NCI-H774 (cell line): ENCODE results near the gene ACSF2.

Experiments
- DNase-seq: peaks from one replicate; lab custom pipeline; 2025; lab: John Stamatoyannopoulos, UW

Gene ACSF2

GRCh38 chr17:50478391-50479381 is 52.7 kb downstream of the ACSF2 start, which contains the start of gene RSAD1:
Gene RSAD1 (plus strand): TSS chr17:50478860. CDS start chr17:50478885, 25 bp downstream.
- peak; percentile 92 for DNase-seq

- peak; percentile 74 for DNase-seq
Observed at GRCh38 chr17:50479522-50480141, 53.6 kb downstream of the ACSF2 start.

GRCh38 chr17:50480142-50480764 is 54.2 kb downstream of the ACSF2 start:
- DNase-seq = no peak

GRCh38 chr17:50480854-50481490 is 55.0 kb downstream of the ACSF2 start:
- no peak for DNase-seq

- DNase-seq = no peak
Observed at GRCh38 chr17:50481648-50482047, 55.6 kb downstream of the ACSF2 start.

- DNase-seq = no peak
Observed at GRCh38 chr17:50482110-50482509, 56.1 kb downstream of the ACSF2 start.

GRCh38 chr17:50482516-50482915 is 56.5 kb downstream of the ACSF2 start:
- peak; percentile 84 for DNase-seq

- no peak for DNase-seq
Observed at GRCh38 chr17:50483266-50483665, 57.2 kb downstream of the ACSF2 start.

- no peak for DNase-seq
Observed at GRCh38 chr17:50484386-50485155, 58.6 kb downstream of the ACSF2 start.

- DNase-seq = no peak
Observed at GRCh38 chr17:50487213-50488096, 61.4 kb downstream of the ACSF2 start.

- DNase-seq = no peak
Observed at GRCh38 chr17:50488880-50489279, 62.9 kb downstream of the ACSF2 start.

- no peak for DNase-seq
Observed at GRCh38 chr17:50491505-50491904, 65.5 kb downstream of the ACSF2 start.

- no peak for DNase-seq
Observed at GRCh38 chr17:50492214-50492613, 66.2 kb downstream of the ACSF2 start.

- DNase-seq = no peak
Observed at GRCh38 chr17:50493744-50494143, 67.7 kb downstream of the ACSF2 start.

- DNase-seq = no peak
Observed at GRCh38 chr17:50495217-50495823, 69.3 kb downstream of the ACSF2 start.

GRCh38 chr17:50495918-50496317 is 69.9 kb downstream of the ACSF2 start:
- no peak for DNase-seq

- no peak for DNase-seq
Observed at GRCh38 chr17:50498021-50498874, 72.2 kb downstream of the ACSF2 start.

GRCh38 chr17:50499270-50499669 is 73.3 kb downstream of the ACSF2 start:
- DNase-seq = no peak

GRCh38 chr17:50499721-50500120 is 73.7 kb downstream of the ACSF2 start:
- DNase-seq = no peak
